Measurements from ENCODE around the gene PPM1L.

Gene PPM1L

DNA sequence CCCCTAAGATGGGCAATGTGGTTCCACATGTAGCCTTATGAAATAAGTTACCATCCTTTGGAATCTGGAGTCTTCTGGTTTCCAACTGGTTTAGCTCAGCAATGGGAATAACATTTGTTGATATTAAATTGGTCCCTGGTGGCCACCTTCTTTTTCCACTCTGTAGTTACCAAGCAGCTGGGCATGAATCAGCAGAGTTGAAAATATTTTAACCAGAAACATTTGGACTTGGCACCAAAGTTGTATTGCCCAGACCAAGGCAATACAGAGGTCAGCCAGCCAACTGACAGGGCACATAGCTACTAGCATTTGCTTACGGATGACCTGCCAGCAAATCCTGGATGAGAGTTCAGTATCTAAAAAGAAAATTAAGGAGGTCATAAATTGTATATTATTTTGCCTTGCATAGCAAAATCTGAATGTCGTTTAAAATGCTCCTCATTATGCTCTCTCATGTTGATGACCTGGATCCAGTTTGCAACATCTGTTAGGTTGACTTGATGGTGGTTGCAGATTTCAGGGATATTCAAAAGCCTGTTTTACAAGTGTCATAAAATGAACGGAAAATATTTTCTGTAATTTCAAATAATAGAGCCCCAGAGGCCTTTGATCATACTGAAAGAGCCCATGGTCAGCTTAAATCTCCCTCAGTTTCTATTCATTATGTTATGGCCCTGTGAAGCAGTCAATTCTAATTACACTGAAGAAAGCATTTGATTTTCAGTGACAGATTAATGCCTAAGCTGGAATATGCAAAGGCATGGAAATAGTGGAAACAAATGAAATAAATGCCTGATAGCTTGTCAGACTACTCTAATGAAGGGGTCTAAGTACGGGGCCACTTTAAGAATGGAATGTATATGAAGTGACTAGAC is 54.6 kb downstream of the PPM1L start:
- no peak for DNase-seq

DNA sequence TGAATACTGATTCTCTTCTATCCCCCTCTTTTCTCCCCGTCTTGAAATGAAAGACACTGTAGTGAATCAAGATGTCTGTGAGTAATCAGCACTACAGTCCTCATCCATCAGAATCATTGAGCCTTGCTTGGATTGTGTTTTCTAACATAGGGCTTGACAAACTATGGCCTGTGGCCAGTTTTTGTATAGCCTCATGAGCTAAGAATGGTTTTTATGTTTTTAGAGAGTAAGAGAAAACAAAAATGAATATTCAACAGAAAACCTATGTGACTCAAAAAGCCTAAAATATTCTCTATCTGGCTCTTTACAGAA is 55.2 kb downstream of the PPM1L start:
- DNase-seq, result no peak

DNA sequence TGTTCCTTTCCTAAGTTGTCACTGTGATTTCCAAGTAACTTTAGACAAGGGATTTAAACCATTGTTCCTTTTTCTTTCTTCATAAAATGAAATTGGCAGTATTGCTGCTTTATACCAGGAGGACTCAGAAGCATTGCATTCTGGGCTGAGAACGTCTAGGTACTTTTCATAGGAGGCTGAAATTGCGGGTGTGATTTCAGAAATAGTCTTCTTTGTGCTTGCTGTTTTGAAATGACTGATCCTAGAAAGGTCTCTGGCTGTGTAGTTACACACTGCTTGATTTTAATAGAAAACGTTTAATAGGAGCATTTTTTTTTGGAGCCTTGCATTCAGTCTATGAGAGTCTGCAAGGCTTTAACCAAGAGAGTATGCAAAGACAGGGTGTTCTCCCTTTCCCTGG is 56.3 kb downstream of the PPM1L start:
- DNase-seq, result no peak

DNA sequence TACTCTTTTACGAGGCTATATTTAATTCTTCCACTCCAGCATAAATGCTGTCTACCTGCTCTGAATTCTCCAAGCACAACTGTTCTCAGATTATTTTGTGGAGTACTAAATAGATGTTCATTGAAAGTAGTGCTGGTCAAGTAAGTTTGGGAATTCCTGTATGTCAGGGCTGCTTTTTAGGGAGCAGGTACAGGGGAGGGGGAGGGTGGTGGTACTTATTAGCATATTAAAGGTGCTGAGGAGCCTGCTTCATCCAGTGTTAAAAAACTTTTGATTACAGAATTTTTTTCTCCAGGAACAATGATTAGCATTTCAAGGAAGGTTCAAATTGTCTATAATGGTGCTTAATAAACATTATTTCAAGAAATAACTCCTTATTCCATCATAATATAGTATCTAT is 59.2 kb downstream of the PPM1L start:
- no peak for DNase-seq

DNA sequence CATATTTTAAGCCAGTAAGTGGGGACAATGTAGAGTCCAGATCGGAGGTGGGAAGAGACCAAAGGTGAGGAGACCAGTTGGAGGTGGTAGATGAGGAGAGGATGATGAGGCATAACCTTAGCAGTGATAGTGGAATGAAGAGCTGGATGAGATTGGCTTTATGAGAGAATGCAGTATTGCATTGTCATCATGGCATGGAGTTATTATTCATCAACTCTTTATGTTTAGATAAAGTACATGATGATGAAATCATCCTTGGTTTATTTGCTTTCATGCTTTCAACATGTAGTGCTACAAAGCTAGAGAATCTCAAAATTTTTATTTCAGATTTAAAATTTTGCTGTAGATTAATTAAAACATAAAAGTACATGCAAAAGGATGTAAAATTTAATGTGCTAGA is 64.0 kb downstream of the PPM1L start:
- no peak for DNase-seq

DNA sequence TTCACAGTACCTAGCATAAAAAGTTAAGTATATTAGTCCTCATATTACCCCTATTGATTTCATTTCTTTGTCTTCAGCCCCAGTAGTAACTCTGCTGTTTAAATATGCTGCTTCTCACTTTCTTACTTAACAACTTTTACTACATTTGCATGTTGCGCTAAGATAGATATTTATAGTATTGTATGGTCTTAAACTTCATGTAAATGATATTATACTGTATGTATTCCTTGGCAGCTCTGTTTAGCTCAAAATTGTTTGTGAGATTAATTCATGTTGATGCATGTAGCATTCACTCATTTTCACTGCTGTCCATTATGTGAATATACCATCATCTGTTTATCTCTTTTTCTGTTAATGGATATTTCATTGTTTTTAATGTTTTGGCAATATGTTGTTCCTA is 64.4 kb downstream of the PPM1L start:
- no peak for DNase-seq

DNA sequence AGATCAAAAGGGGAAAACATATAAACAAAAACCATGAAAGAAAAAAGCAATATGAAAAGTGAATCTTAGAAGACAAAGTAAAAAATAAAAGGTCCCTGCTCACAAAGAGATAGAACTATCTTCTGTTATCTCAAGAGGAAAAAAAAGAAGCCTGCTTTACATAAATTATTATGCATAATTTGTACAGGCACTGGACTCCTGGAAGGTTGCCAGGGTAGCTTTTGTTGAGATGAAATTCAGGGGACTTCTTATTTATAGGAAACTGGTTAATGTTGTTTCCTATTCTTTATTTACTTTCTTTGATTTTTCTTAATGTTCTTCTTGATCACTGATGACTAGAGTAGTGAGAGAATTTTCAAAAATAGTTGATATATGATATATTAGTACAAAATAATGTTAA is 66.9 kb downstream of the PPM1L start:
- DNase-seq, result no peak

DNA sequence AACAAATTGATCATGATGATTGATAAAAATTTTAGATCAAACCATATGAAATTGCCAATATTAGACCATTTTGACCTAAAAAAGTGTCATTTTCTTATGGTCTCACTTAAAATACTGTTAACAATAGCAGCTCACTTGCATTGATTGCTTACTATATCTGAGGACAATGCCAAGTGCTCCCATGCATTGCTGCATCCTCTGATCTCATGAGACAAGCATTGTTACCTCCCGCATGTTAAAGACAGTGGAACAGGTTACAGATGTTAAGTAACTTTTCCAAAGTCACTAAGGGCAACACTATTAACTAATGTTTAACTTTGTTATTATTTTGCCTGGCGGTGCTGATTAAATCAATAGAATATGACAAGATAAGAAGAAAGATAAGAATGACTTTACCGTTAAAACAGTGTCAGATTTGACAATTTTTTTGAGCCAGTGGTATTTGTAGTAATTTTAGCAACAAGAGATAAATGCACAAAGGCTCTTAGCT is 69.3 kb downstream of the PPM1L start:
- DNase-seq, result no peak

DNA sequence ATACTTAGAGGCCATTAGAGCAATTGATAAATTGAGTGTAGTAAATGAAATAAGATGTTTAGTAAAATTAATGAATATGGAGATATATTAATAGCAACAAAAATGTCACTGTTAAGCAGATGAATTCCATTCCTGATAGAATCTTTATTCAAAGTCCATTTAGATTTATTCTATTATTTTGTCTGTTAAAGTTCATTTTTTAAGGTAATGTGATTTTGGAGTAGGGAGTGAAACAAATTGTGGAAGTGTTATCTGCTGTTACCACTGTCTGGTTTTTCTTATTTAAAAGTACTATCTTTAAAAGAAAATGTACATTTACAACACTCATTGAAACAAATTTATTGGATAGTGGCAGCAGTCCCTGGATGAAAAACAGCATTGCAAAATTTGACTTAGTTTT is 70.4 kb downstream of the PPM1L start:
- no peak for DNase-seq

DNA sequence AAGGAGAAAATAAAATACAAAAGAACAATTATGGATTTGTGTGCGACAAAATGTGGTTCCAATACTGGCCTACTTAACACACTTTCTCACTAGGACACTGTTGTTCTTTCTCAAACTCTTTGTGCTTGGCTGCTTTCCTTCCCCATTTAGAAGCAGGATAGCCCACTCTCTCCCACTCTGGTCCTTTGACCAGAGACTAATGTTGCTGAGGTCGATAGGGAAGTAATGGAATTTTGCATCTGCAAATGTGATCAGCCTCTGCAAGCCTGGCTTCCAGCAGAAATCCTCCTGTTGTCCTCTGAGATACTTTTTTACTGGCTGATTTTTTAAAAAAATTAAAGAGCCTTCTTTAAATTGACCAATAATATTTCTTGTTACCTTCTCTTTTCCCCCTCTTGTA is 71.0 kb downstream of the PPM1L start:
- no peak for DNase-seq

DNA sequence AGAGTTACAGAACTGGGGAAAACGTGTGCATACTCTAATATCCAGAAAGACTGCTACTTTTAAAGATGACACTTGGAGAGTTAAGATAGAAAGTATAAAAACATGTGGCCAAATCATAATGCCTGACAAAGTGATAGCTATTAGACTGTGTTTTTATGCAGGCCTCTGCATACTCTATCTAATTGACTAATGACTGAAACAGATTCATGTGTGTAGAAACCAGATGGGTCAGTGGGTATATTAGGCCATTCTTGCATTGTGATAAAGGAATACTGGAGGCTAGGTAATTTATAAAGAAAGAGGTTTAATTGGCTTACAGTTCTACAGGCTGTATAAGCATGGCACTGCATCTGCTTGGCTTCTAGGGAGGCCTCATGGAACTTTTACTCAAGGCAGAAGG is 71.5 kb downstream of the PPM1L start:
- DNase-seq, result no peak

DNA sequence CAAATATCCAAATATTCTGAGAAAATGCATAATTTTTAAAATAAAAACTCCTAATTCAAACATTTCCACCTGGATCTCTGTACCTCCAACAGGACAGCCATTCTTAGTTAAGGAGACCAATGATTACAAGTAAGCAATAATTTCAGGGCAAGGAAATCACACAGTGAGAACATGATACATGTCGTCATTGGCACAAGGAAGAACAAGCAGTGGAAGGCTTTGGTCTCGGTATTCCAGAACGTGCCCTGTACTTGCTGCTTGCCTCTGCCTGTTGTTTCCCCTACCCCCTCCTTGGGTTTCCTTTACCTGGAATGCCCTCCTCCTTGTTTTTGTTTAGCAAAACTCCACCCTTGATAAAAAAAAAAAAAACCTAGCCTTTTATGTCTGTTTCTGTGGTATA is 72.8 kb downstream of the PPM1L start:
- DNase-seq, result no peak

DNA sequence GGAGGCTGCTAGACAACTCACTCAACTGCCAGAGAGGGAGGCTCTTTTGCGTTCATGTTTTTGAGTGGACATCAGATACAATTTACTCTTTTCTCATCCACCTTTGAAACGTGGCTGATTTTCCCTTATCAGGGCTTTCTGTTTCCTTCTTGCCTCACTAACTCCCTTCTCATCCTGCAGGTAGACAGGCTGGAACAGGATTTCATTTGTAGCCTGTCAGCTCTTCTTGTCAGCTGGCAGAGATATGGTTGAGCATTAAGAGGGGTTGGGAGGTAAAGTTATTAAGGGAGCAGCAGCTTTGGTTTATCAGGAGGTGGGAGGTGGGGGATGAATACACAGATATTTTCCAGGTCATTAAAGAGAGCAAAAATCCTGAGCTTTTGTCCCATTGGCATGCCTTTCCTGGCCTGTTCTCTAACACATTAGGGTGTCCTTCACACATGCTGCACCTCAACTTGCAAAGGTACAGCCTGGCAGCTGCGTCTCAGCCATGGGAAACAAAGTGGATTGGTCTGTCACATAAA is 73.5 kb downstream of the PPM1L start:
- no peak for DNase-seq

DNA sequence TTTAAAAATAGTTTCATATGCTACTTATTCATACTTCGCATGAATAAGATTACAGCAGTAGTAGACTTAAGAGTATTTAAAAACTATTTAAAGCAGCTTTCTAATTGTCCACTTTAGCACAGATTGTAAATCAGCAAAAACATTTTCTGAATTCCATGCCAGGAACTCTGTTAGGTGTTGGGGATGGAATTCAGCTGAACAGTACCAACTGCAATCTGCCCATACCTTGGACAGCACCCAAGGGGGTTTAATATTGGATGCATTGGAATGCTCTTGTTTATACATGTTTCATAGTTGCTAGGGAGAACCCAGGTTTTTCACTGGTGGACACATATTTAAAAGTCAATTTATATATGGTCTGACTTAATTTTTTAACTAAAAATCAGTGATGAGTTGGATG is 74.8 kb downstream of the PPM1L start:
- DNase-seq, result no peak

DNA sequence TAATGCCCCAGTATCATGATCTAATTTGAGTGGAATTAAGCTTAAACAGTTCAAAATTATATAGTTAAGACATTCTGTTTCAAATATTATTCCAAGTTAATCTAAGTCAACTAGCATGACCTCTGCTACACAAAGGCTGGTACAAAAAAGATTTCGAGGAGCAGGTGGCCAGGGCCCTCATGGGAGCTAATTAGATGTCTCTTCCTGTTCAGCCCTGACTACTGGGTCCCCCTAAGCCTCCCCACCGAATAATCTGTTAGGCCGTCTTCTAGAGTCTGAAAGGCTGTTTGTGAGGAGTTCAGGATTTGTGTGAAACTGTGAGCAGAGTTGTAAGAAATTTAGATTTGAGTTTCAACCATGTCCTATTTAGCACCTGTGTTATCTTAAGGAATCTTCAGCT is 75.4 kb downstream of the PPM1L start:
- DNase-seq, result no peak

DNA sequence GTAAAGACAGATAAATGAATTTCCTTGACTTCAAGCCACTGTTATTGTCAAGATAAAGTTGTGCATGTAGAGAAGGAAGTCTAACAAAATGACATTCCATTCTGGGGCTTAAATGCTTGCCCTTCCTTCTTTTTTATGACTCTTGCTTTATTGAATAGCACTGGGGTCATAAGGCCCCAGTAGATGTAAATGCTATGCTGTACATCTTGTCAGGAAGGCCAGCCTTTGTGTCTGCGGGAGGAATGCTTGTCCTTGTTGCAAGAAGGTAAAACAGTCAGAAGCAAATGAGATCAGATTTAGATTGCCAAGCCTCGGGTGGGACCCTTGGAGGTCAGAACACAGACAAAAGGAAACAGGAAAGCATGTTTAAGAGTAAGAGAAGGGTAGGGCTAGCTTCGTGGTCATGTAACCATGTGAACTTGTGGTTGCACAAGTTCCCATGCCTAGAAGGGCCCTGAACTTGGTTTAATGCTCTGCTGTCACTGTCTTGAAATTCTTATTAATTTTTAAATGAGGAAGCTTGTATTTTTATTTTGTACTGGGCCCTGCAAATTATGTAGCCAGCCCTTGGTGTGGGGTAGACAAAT is 81.5 kb downstream of the PPM1L start:
- DNase-seq, result no peak

DNA sequence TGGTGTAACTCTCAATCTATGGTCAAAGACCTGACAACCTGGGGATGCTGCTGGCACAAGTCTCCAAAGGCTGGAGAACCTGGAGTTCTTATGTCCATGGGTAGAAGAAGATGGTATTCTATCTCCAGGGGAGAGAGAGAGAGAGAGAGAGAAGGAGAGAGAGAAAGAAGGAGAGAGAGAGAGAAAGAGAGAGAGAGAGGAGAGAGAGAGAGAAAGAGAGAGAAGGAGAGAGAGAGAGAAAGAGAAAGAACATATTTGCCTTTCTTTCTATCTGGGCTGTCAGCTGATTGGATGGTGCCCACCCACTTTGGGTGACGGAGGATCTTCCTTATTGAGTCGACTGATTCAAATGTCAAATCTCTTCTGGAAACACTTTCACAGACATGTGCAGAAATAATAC is 84.6 kb downstream of the PPM1L start:
- DNase-seq, result no peak

DNA sequence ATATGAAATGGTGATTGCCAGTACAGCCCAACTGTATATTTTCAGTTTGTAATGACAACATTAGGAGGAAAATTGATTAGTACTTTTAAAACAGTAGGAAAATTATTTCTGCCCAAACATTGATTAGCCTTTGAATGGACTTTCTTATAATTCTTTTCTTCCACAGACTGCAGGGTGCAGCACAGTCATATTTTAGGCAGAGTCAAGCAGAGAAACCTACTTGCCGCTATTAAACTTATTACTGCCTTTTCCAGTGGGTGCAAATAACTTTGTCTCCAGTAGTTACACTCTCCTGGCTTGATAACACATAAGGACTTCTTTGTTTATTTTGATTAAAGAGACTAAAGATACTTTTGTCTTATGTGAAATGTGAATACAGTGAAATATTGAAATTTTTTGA is 85.4 kb downstream of the PPM1L start:
- DNase-seq, result no peak

DNA sequence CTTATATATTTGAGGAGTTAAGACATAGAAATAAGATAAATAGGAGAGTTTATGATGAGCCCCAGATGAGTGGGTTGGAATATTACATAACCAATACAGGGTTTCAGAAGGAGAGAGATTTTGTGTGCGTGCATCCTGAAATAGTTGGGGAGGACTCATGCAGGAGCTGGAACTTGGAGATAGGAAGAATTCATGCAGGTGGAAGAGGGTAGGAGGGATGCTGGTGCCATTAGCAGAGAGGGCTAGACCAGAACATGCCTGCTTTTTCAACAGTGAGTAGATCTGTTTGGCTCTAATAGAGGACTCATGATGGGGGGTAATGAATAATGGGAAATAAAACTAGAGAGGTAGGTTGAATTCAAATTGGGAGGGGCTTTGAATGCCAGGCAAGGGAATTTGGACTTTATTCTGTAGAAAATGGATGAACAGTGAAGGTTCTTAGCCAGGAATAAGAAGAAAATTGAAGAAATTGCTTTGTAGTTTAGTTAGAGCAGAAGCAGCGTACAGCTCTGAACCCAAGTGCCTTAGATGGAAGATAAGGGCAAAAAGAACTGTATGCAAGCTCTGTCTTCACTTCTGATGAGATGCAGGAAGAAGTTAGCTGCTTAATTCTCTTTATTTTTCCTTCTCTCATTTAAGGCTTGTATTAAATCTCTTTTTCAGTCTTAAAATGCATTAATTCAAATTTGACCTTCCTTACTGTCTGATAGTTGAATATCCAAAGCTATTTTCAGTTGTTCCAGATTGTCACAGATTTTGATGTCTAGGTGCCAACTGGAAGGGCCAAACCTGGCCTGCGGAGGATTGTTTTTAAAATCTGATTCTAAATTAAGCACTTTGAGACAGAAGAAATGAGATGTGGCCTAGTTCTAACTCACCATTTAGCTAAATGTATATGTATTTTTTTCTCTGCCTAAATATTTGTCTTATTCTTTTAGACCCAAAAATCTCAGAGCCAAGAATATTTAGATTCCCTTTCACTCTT is 86.3 kb downstream of the PPM1L start:
- no peak for DNase-seq

DNA sequence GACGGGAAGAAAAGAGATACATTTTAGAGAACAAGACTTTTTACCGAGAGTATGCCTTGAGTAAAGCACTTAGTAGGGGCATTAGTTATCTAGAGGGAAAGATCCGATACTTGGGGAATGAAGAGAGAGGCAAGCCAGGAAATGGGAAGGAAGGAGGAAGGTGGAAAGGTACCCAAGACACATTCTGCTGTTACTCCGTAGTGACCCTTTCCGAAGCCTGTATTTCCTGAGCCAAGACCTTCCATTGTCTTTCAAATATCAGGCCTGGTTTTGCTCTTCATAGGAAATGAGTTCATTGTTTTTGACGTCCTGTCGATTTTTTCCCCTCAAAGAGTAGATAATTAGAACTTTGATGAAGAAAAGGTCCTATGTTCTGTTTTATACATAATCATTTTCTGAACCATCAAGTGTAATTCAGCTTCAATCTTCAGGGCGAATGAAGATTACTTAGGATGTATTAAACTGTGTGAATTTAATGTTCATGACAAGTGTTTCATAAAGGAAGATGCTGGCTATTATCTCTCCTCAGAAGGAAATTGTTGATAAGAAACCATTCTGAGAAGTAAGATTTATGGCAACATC is 95.7 kb downstream of the PPM1L start:
- DNase-seq, result no peak

DNA sequence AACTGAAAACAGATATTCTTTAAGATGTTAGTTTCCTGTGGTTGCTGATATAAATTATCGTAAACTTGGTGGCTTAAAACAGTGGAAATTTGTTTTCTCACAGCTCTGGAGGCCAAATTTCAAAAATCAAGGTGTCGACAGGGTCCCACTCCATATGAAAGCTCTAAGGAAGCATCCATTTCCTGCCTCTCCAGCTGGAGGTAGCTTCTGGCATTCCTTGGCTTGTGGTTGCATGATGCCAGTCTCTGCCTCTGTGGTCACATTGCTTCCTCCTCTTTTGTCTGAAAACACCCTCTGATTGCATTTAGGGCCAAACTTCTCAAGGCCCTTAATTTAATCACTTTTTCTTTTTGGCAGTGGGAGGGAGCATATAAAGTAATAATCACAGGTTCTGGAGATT is 96.8 kb downstream of the PPM1L start:
- no peak for DNase-seq

DNA sequence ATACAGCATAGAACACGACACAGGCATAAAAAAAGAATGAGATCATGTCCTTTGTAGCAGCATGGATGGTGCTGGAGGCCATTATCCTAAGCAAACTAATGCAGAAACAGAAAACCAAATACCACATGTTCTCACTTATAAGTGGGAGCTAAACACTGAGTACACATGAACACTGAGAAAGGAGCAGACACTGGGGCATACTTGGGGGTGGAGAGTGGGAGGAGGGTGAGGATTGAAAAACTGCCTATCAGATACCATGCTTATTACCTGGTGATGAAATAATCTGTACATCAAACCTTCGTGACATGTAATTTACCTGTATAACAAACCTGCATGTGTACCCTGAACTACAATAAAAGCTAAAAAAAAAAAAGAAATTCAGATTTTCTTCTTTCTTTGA is 100.4 kb downstream of the PPM1L start:
- no peak for DNase-seq

DNA sequence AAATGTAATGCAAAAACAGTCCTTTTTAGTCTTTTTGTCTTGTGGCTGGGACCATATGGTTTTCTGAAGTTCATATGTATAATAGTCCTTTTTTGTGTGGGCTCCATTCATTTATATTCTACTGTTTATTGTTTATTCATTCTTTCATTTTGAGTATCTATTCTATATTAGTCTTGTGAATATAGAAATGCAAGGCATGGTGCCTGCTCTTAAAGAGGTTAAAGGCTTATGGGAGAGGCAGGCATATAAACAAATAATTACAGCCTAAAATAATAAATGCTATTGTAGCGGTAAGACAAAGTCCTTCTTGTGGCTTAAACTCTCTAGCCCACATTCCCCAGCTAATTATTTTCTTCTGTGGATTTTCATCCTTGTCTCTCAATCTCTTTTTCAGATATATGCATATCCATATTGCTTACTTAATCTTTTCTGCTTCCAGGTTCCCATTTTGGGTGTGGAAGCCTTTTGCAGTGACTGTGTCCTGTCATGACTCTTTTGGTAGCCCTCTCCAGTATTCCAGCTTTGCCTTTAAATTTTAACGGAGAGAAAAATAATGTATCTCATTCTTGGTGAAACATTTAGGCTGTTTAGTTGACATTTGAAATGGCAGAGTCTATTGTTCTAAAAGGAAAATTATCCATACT is 101.6 kb downstream of the PPM1L start:
- DNase-seq, result no peak
